Activated CD4-positive, alpha-beta T cell treated with anti-CD3 and anti-CD28 coated beads for 36 hours (primary cell): ENCODE measurements around the gene OR9A4. TPM values are rescaled to one million over a fixed set of nuclear protein-coding genes. Genes with fewer than 3 reads are reported as not detected.
"Not testable (repeated sequence)": the region's sequence is repeated elsewhere in the genome, so short reads cannot be mapped to it uniquely, and the experiment has no call there.

Experiments
- ATAC-seq: fragments of 200-7000 bp; cut with Tn5 transposase; one replicate; pipeline ENCODE4 v1.10.0; 2021; ENCODE audit warnings: mild to moderate bottlenecking, moderate library complexity
- CTCF ChIA-PET: fragments of 350-600 bp; sonication (Branson Sonifier 250); formaldehyde crosslinking; loops from one replicate; lab custom pipeline; 2021; ENCODE audit warnings: antibody characterized with exemption; lab: Charles Lee
- POLR2A ChIA-PET: fragments of 350-600 bp; sonication (Branson Sonifier 250); formaldehyde crosslinking; loops from one replicate; lab custom pipeline; 2021; ENCODE audit warnings: antibody characterized with exemption, inconsistent platforms; lab: Charles Lee
- DNase-seq: peaks from one replicate; pipeline ENCODE4 v3.0.0-alpha.2; 2020
- H3K27ac Mint-ChIP-seq: one replicate; pipeline ENCODE4 v1.8.0; 2021; ENCODE audit warnings: mixed read lengths
- H3K27me3 Mint-ChIP-seq: one replicate; pipeline ENCODE4 v1.8.0; 2021; ENCODE audit warnings: mixed read lengths
- H3K36me3 Mint-ChIP-seq: one replicate; pipeline ENCODE4 v1.8.0; 2021; ENCODE audit warnings: low read depth, mixed read lengths
- H3K4me1 Mint-ChIP-seq: one replicate; pipeline ENCODE4 v1.8.0; 2021; ENCODE audit warnings: mixed read lengths
- H3K4me3 Mint-ChIP-seq: one replicate; pipeline ENCODE4 v1.8.0; 2021; ENCODE audit warnings: mild to moderate bottlenecking, moderate library complexity, mixed read lengths
- H3K9me3 Mint-ChIP-seq: one replicate; pipeline ENCODE4 v1.8.0; 2021; ENCODE audit warnings: low read depth, mixed read lengths
- intact Hi-C, 2 experiments: fragments of 100-400 bp; cut with DNase I in 1 of 2; cut with micrococcal nuclease in 1 of 2; formaldehyde crosslinking; loops; one replicate each; pipeline versions ENCODE4 v1.14.2 to v1.15.1; 2022 to 2024; cut with DNase I, micrococcal nuclease
- total RNA-seq, 2 experiments: library from RNA; stranded (reverse); gene quantifications; one replicate each; pipeline ENCODE4 v1.2.3, GENCODE V29; 2021

OR9A4 gene
- total RNA-seq = not detected

GRCh38 chr7:141916099-141916498 is at the start of gene OR9A4:
OR9A4 (plus strand) TSS chr7:141916399; CDS start chr7:141918876, 2,477 bp downstream.
- H3K9me3 Mint-ChIP-seq = no peaks in the 10 kb centered on the region

GRCh38 chr7:141866974-141867373 is 49.2 kb upstream of the OR9A4 start:
- Mint-ChIP-seq H3K9me3 (peaks cover 9% of the 10 kb centered on the region), H3K4me1 (no peaks in the 10 kb centered on the region), H3K36me3 (no peaks in the 10 kb centered on the region), H3K27ac (no peak overlapping the region), H3K4me3 (no peak overlapping the region), H3K27me3 (no peaks in the 10 kb centered on the region)
- ATAC-seq = no peak
- no peak for DNase-seq
- intact Hi-C loops = no loop called here
- ChIA-PET POLR2A (no interaction called here), CTCF (no interaction called here)

More at GRCh38 chr7:141916099-141916498, at the start of gene OR9A4:
- peaks cover 6% of the 10 kb centered on the region for H3K27me3 Mint-ChIP-seq
- no peak for ATAC-seq
- intact Hi-C loops = no loop called here
- CTCF ChIA-PET = no interaction called here
- no peaks in the 10 kb centered on the region for H3K36me3 Mint-ChIP-seq
- no peaks in the 10 kb centered on the region for H3K4me1 Mint-ChIP-seq
- H3K27ac Mint-ChIP-seq = no peak within 1 kb of the TSS
- DNase-seq = no peak
- POLR2A ChIA-PET = no interaction called here
- H3K4me3 Mint-ChIP-seq = no peak within 1 kb of the TSS

GRCh38 chr7:141872931-141873330 is 43.3 kb upstream of the OR9A4 start:
- POLR2A ChIA-PET = no interaction called here
- DNase-seq = no peak

GRCh38 chr7:141874787-141875186 is 41.4 kb upstream of the OR9A4 start:
- H3K9me3 Mint-ChIP-seq = peaks cover 13% of the 10 kb centered on the region

More at GRCh38 chr7:141872931-141873330, 43.3 kb upstream of the OR9A4 start:
- CTCF ChIA-PET = no interaction called here
- ATAC-seq = no peak
- Mint-ChIP-seq H3K27ac (no peak overlapping the region), H3K4me1 (no peaks in the 10 kb centered on the region), H3K27me3 (no peaks in the 10 kb centered on the region), H3K9me3 (peaks cover 9% of the 10 kb centered on the region), H3K4me3 (no peak overlapping the region), H3K36me3 (no peaks in the 10 kb centered on the region)
- intact Hi-C loops = no loop called here

GRCh38 chr7:141875453-141875852 is 40.7 kb upstream of the OR9A4 start:
- no peak overlapping the region for H3K27ac Mint-ChIP-seq
- no peaks in the 10 kb centered on the region for H3K4me1 Mint-ChIP-seq
- intact Hi-C loops = no loop called here
- ChIA-PET CTCF (no interaction called here), POLR2A (no interaction called here)
- DNase-seq = no peak
- H3K4me3 Mint-ChIP-seq = no peak overlapping the region
- no peak for ATAC-seq
- H3K9me3 Mint-ChIP-seq = peaks cover 7% of the 10 kb centered on the region
- no peaks in the 10 kb centered on the region for H3K36me3 Mint-ChIP-seq
- H3K27me3 Mint-ChIP-seq = peaks cover 2% of the 10 kb centered on the region

More at GRCh38 chr7:141874787-141875186, 41.4 kb upstream of the OR9A4 start:
- no peaks in the 10 kb centered on the region for H3K36me3 Mint-ChIP-seq
- H3K4me3 Mint-ChIP-seq = no peak overlapping the region
- ChIA-PET POLR2A (no interaction called here), CTCF (no interaction called here)
- intact Hi-C loops = no loop called here
- ATAC-seq (no peak), DNase-seq (no peak)
- peaks cover 2% of the 10 kb centered on the region for H3K27me3 Mint-ChIP-seq
- H3K4me1 Mint-ChIP-seq = no peaks in the 10 kb centered on the region
- H3K27ac Mint-ChIP-seq = no peak overlapping the region

GRCh38 chr7:141876371-141876770 is 39.8 kb upstream of the OR9A4 start:
- H3K27ac Mint-ChIP-seq = no peak overlapping the region
- H3K27me3 Mint-ChIP-seq = peaks cover 2% of the 10 kb centered on the region
- no peak for DNase-seq
- intact Hi-C loops = no loop called here
- peaks cover 6% of the 10 kb centered on the region for H3K9me3 Mint-ChIP-seq
- no peaks in the 10 kb centered on the region for H3K4me1 Mint-ChIP-seq
- ChIA-PET POLR2A (no interaction called here), CTCF (no interaction called here)
- no peak overlapping the region for H3K4me3 Mint-ChIP-seq
- ATAC-seq = no peak
- H3K36me3 Mint-ChIP-seq = no peaks in the 10 kb centered on the region

GRCh38 chr7:141877365-141877764 is 38.8 kb upstream of the OR9A4 start:
- H3K9me3 Mint-ChIP-seq = peaks cover 4% of the 10 kb centered on the region
- no peaks in the 10 kb centered on the region for H3K4me1 Mint-ChIP-seq
- no peaks in the 10 kb centered on the region for H3K36me3 Mint-ChIP-seq
- peaks cover 2% of the 10 kb centered on the region for H3K27me3 Mint-ChIP-seq
- POLR2A ChIA-PET = no interaction called here
- CTCF ChIA-PET = no interaction called here
- ATAC-seq (no peak), DNase-seq (no peak)
- intact Hi-C loops = no loop called here
- H3K4me3 Mint-ChIP-seq = no peak overlapping the region
- no peak overlapping the region for H3K27ac Mint-ChIP-seq

- Mint-ChIP-seq H3K4me1 (peaks cover 2% of the 10 kb centered on the region), H3K27me3 (peaks cover 2% of the 10 kb centered on the region), H3K27ac (no peak overlapping the region), H3K9me3 (peaks cover 4% of the 10 kb centered on the region), H3K36me3 (no peaks in the 10 kb centered on the region), H3K4me3 (no peak overlapping the region)
- intact Hi-C loops = no loop called here
- DNase-seq (no peak), ATAC-seq (no peak)
- ChIA-PET CTCF (no interaction called here), POLR2A (no interaction called here)
Observed at GRCh38 chr7:141880960-141881359, 35.2 kb upstream of the OR9A4 start.

GRCh38 chr7:141884539-141885225 is 31.5 kb upstream of the OR9A4 start:
- H3K27me3 Mint-ChIP-seq = peaks cover 4% of the 10 kb centered on the region
- H3K36me3 Mint-ChIP-seq = no peaks in the 10 kb centered on the region
- CTCF ChIA-PET = no interaction called here
- ATAC-seq (peak; percentile 69), DNase-seq (no peak)
- peaks cover 2% of the 10 kb centered on the region for H3K4me1 Mint-ChIP-seq
- no peaks in the 10 kb centered on the region for H3K9me3 Mint-ChIP-seq
- POLR2A ChIA-PET = no interaction called here
- no peak overlapping the region for H3K27ac Mint-ChIP-seq
- H3K4me3 Mint-ChIP-seq = no peak overlapping the region
- intact Hi-C loops = no loop called here

- no peaks in the 10 kb centered on the region for H3K36me3 Mint-ChIP-seq
- CTCF ChIA-PET = interaction anchor here (0.6 kb wide), 1 partner anchor 8 kb away, joined by 3 read pairs; no protein-coding TSS in a partner anchor
- H3K4me1 Mint-ChIP-seq = peaks cover 2% of the 10 kb centered on the region
- ATAC-seq (no peak), DNase-seq (no peak)
- intact Hi-C loops = no loop called here
- peaks cover 9% of the 10 kb centered on the region for H3K27me3 Mint-ChIP-seq
- no peaks in the 10 kb centered on the region for H3K9me3 Mint-ChIP-seq
- H3K4me3 Mint-ChIP-seq = no peak overlapping the region
- H3K27ac Mint-ChIP-seq = no peak overlapping the region
- POLR2A ChIA-PET = no interaction called here
Observed at GRCh38 chr7:141889321-141889720, 26.9 kb upstream of the OR9A4 start.

GRCh38 chr7:141891336-141891735 is 24.9 kb upstream of the OR9A4 start:
- no peak overlapping the region for H3K4me3 Mint-ChIP-seq
- H3K4me1 Mint-ChIP-seq = no peaks in the 10 kb centered on the region
- ChIA-PET CTCF (no interaction called here), POLR2A (no interaction called here)
- peaks cover 9% of the 10 kb centered on the region for H3K27me3 Mint-ChIP-seq
- no peak overlapping the region for H3K27ac Mint-ChIP-seq
- no peak for DNase-seq
- no peaks in the 10 kb centered on the region for H3K9me3 Mint-ChIP-seq
- no peak for ATAC-seq
- intact Hi-C loops = no loop called here
- no peaks in the 10 kb centered on the region for H3K36me3 Mint-ChIP-seq

- POLR2A ChIA-PET, H3K4me1 Mint-ChIP-seq, H3K27me3 Mint-ChIP-seq, ATAC-seq, intact Hi-C loops, H3K4me3 Mint-ChIP-seq, H3K27ac Mint-ChIP-seq, DNase-seq, H3K36me3 Mint-ChIP-seq, H3K9me3 Mint-ChIP-seq, CTCF ChIA-PET: not testable (repeated sequence)
Observed at GRCh38 chr7:141899366-141899765, 16.8 kb upstream of the OR9A4 start.
